Endothelial cell of umbilical vein (primary cell): ENCODE results near the gene CAMTA2. TPM values are rescaled to one million over a fixed set of nuclear protein-coding genes. Genes with fewer than 3 reads are reported as not detected.

Experiments used
- BruUV-seq: library from RNA; stranded (reverse); fragments of 400-500 nt; replicated peaks from 2 replicates; lab custom pipeline; 2021; lab: Mats Ljungman, UMichigan
- CTCF ChIA-PET: fragments of 300-600, 350-600 bp; sonication (Branson Sonifier 250); formaldehyde crosslinking; loops from one replicate; lab custom pipeline; 2021; ENCODE audit warnings: antibody characterized with exemption, inconsistent platforms; lab: Charles Lee
- POLR2A ChIA-PET: fragments of 300-600, 350-600 bp; sonication (Branson Sonifier 250); formaldehyde crosslinking; loops from one replicate; lab custom pipeline; 2021; ENCODE audit warnings: antibody characterized with exemption, inconsistent platforms; lab: Charles Lee
- DNase-seq: peaks from one replicate; pipeline ENCODE4 v3.0.0-alpha.2; 2011; ENCODE audit warnings: low read depth, low spot score
- FAIRE-seq: peaks from 2 replicates; lab custom pipeline; 2011; peaks lifted over from hg19 to GRCh38; lab: Jason Lieb, UNC
- H2AFZ ChIP-seq: 2 replicates; pipeline ENCODE4 v1.6.0; 2012; ENCODE audit warnings: low read depth, low read length, control low read depth, inconsistent platforms
- H3K27ac ChIP-seq: 2 replicates; pipeline ENCODE4 v1.5.1; 2011; ENCODE audit warnings: low read depth, mild to moderate bottlenecking, control low read depth, low read length, moderate library complexity; ENCODE audit not compliant: insufficient read depth
- H3K27me3 ChIP-seq, 2 experiments: 2 replicates each; pipeline versions ENCODE4 v1.6.0 to v1.6.1; 2011; ENCODE audit warnings: low read length in 2 of 2, mixed read lengths in 1 of 2; ENCODE audit not compliant: control insufficient read depth in 2 of 2, insufficient read depth in 2 of 2
- H3K36me3 ChIP-seq, 2 experiments: 2 replicates in 1 of 2; 3 replicates in 1 of 2; pipeline ENCODE4 v1.5.1; 2011; ENCODE audit warnings: low read length in 2 of 2, mild to moderate bottlenecking in 1 of 2, moderate library complexity in 1 of 2; ENCODE audit not compliant: control insufficient read depth in 2 of 2, insufficient read depth in 2 of 2; ENCODE audit errors: extremely low read depth in 1 of 2
- H3K4me1 ChIP-seq: 3 replicates; pipeline ENCODE4 v1.5.1; 2011; ENCODE audit warnings: mild to moderate bottlenecking, low read length; ENCODE audit not compliant: control insufficient read depth, insufficient read depth; ENCODE audit errors: extremely low read depth
- H3K4me2 ChIP-seq: 2 replicates; pipeline ENCODE4 v1.6.1; 2011; ENCODE audit warnings: low read length, control low read depth, mixed read lengths; ENCODE audit not compliant: insufficient read depth
- H3K4me3 ChIP-seq, 3 experiments: fragments of 200-600 bp in 1 of 3; sonication (generic), shearing (Covaris generic) in 1 of 3; replicated peaks in 1 of 3; 2 replicates each; pipeline ENCODE4 v1.5.1; 2011 to 2016; ENCODE audit warnings: control low read depth in 3 of 3, low read length in 3 of 3, mild to moderate bottlenecking in 2 of 3, inconsistent platforms in 1 of 3, low read depth in 1 of 3, moderate library complexity in 1 of 3; ENCODE audit not compliant: insufficient read depth in 1 of 3
- H3K79me2 ChIP-seq: 2 replicates; pipeline ENCODE4 v1.6.0; 2012; ENCODE audit warnings: low read length, inconsistent platforms; ENCODE audit not compliant: control insufficient read depth, insufficient read depth
- H3K9ac ChIP-seq: replicated peaks from 2 replicates; pipeline ENCODE3; 2011; ENCODE audit warnings: low read length, control low read depth; ENCODE audit not compliant: insufficient read depth; ENCODE audit errors: extremely low read depth
- H3K9me1 ChIP-seq: replicated peaks from 3 replicates; pipeline ENCODE4 v1.6.0; 2011; ENCODE audit warnings: mild to moderate bottlenecking, low read length; ENCODE audit not compliant: control insufficient read depth, insufficient read depth; ENCODE audit errors: extremely low read depth
- H3K9me3 ChIP-seq: replicated peaks from 2 replicates; pipeline ENCODE4 v1.5.1; 2012; ENCODE audit warnings: low read length, inconsistent platforms; ENCODE audit not compliant: control insufficient read depth, insufficient read depth
- H4K20me1 ChIP-seq: replicated peaks from 2 replicates; pipeline ENCODE3; 2011; ENCODE audit warnings: mild to moderate bottlenecking, low read length; ENCODE audit not compliant: control insufficient read depth, insufficient read depth; ENCODE audit errors: extremely low read depth
- EZH2 ChIP-seq: IDR thresholded peaks from 2 replicates; pipeline ENCODE4 v1.6.1; 2012; ENCODE audit warnings: borderline replicate concordance, low read depth, mild to moderate bottlenecking, moderate library complexity, low read length, inconsistent platforms; ENCODE audit not compliant: severe bottlenecking
- FOS ChIP-seq: IDR thresholded peaks from 2 replicates; pipeline ENCODE4 v1.6.1; 2011; ENCODE audit warnings: mild to moderate bottlenecking, low read length, moderate library complexity, borderline replicate concordance; ENCODE audit not compliant: insufficient read depth
- GATA2 ChIP-seq: IDR thresholded peaks from 2 replicates; pipeline ENCODE4 v1.7.0; 2011; ENCODE audit warnings: low read depth, mild to moderate bottlenecking, moderate library complexity, mixed read lengths, low read length; ENCODE audit not compliant: insufficient read length, insufficient read depth
- JUN ChIP-seq: IDR thresholded peaks from 2 replicates; pipeline ENCODE4 v1.6.1; 2011; ENCODE audit warnings: borderline replicate concordance, low read depth; ENCODE audit not compliant: insufficient read length, insufficient read depth
- MAX ChIP-seq: IDR thresholded peaks from 2 replicates; pipeline ENCODE4 v1.6.1; 2011; ENCODE audit not compliant: insufficient read depth, insufficient read length
- MYC ChIP-seq: IDR thresholded peaks from one replicate; pipeline ENCODE4 v1.6.1; 2011; ENCODE audit warnings: mild to moderate bottlenecking, low read depth, low read length
- POLR2A ChIP-seq: IDR thresholded peaks from 2 replicates; pipeline ENCODE4 v1.6.1; 2012; ENCODE audit warnings: low read depth, mild to moderate bottlenecking, control low read depth, low read length
- POLR2AphosphoS5 ChIP-seq: IDR thresholded peaks from 2 replicates; pipeline ENCODE4 v1.6.1; 2012; ENCODE audit warnings: low read depth, mild to moderate bottlenecking, control low read depth, low read length, moderate library complexity; ENCODE audit not compliant: insufficient read depth
- dilution Hi-C: fragments of 300-500 bp; cut with MboI; formaldehyde crosslinking; loops from one replicate; pipeline ENCODE4 v1.15.0; 2019; ENCODE audit warnings: low sequenced_read_pairs; ENCODE audit not compliant: extremely low pct_ligation_motif_present
- intact Hi-C: fragments of 100-400 bp; cut with micrococcal nuclease; formaldehyde crosslinking; loops from one replicate; pipeline ENCODE4 v1.10.0; 2022
- polyA plus RNA-seq, 4 experiments: library from polyadenylated mRNA; depleted of rRNA in 3 of 4; stranded (reverse) in 3 of 4; unstranded in 1 of 4; fragments of >200 nt; gene quantifications; 2 replicates each; pipeline versions ENCODE4 v1.2.1 to v1.2.3, GENCODE V29; 2011 to 2012; ENCODE audit warnings: missing spikeins in 1 of 4
- total RNA-seq: library from RNA; stranded (reverse); gene quantifications from 2 replicates; pipeline ENCODE4 v1.2.3, GENCODE V29; 2021
- TF ChIP-seq, protein P1 (sequence below), 2 donors: IDR thresholded peaks; 1 replicate in 1 of 2; 2 replicates in 1 of 2; pipeline ENCODE4 v1.5.1; 2011; ENCODE audit warnings: low read length in 2 of 2, mild to moderate bottlenecking in 2 of 2, moderate library complexity in 2 of 2, control low read depth in 1 of 2, inconsistent platforms in 1 of 2, low read depth in 1 of 2; ENCODE audit not compliant: insufficient read depth in 1 of 2; ENCODE audit errors: extremely low read depth in 1 of 2

Gene CAMTA2
- total and polyA plus RNA-seq, 2 donors (not counting 3 experiments of a cell fraction or from before 2014, with no cell fraction given) = 33.8 to 51.0 TPM

DNA sequence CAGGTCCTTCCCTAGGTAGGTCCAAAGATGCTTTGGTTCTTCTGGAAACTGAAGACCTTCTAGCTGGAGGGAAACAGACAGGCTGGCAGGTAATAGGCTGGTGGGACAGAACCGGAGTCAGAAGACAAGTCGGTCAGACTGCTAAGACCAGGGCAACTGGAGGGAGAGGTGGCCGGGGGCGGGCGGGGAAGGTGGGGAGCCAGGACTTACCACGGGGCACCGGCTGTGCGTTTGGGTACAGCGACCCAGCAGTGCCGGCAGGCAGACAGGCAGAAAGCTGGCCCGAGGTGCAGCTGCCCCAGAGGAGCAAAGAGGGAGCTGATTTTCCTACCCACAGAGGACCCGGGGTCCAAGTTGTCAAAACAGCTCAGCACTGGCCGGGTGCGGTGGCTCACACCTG is 47.2 kb upstream of the CAMTA2 start:
- peaks cover 5% of the 10 kb centered on the region for H3K4me1 ChIP-seq
- TF ChIP-seq, protein P1, sequence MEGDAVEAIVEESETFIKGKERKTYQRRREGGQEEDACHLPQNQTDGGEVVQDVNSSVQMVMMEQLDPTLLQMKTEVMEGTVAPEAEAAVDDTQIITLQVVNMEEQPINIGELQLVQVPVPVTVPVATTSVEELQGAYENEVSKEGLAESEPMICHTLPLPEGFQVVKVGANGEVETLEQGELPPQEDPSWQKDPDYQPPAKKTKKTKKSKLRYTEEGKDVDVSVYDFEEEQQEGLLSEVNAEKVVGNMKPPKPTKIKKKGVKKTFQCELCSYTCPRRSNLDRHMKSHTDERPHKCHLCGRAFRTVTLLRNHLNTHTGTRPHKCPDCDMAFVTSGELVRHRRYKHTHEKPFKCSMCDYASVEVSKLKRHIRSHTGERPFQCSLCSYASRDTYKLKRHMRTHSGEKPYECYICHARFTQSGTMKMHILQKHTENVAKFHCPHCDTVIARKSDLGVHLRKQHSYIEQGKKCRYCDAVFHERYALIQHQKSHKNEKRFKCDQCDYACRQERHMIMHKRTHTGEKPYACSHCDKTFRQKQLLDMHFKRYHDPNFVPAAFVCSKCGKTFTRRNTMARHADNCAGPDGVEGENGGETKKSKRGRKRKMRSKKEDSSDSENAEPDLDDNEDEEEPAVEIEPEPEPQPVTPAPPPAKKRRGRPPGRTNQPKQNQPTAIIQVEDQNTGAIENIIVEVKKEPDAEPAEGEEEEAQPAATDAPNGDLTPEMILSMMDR (IDR thresholded peaks at IDR 0.05; ENCODE audit: extremely low read depth in 1 of 2, insufficient read depth in 1 of 2, low read depth in 1 of 2, low read length in 2 of 2) = no peak
- TF ChIP-seq FOS = no peak
- no peak for TF ChIP-seq JUN
- TF ChIP-seq POLR2AphosphoS5 = no peak
- TF ChIP-seq MYC = no peak
- TF ChIP-seq EZH2 = no peak
- TF ChIP-seq GATA2 = no peak
- TF ChIP-seq MAX = no peak
- no peak for TF ChIP-seq POLR2A
- H3K27ac ChIP-seq = no peak overlapping the region
- BruUV-seq = no TSS peak
- no peaks in the 10 kb centered on the region for H3K36me3 ChIP-seq
- no peaks in the 10 kb centered on the region for H3K9me1 ChIP-seq
- intact Hi-C loops (no loop called here), dilution Hi-C loops (no loop called here)
- no peak overlapping the region for H2AFZ ChIP-seq
- DNase-seq (no peak), FAIRE-seq (no peak)
- CTCF ChIA-PET = interaction anchor here (1.3 to 4.7 kb wide), 3 partner anchors 9 to 27 kb away, joined by 4 to 23 read pairs (median 5); no protein-coding TSS in a partner anchor
- POLR2A ChIA-PET = no interaction called here
- no peak overlapping the region for H3K4me2 ChIP-seq
- no peak overlapping the region for H3K4me3 ChIP-seq
- no peaks in the 10 kb centered on the region for H4K20me1 ChIP-seq
- H3K79me2 ChIP-seq = no peaks in the 10 kb centered on the region
- peaks cover 2% of the 10 kb centered on the region in 2 experiments for H3K27me3 ChIP-seq
- H3K9ac ChIP-seq = no peak overlapping the region
- H3K9me3 ChIP-seq = no peaks in the 10 kb centered on the region
